Caco-2 (cell line): ENCODE results near the gene TWIST2. TPM values are rescaled to one million over a fixed set of nuclear protein-coding genes. Genes with fewer than 3 reads are reported as not detected.

ENCODE experiments used
- BruUV-seq: library from RNA; stranded (reverse); fragments of 400-500 nt; replicated peaks from 2 replicates; lab custom pipeline; 2021; lab: Mats Ljungman, UMichigan
- CTCF ChIA-PET: fragments of 300-600 bp; sonication (Branson Sonifier 250); formaldehyde crosslinking; loops from one replicate; lab custom pipeline; 2022; ENCODE audit warnings: antibody characterized with exemption; lab: Charles Lee
- POLR2A ChIA-PET: fragments of 300-600 bp; sonication (Branson Sonifier 250); formaldehyde crosslinking; loops from one replicate; lab custom pipeline; 2022; ENCODE audit warnings: antibody characterized with exemption; lab: Charles Lee
- DNase-seq, 2 experiments: peaks; one replicate each; pipeline versions ENCODE4 v3.0.0 to v3.0.0-alpha.2; 2020 to 2022
- H3K27me3 ChIP-seq: replicated peaks from 2 replicates; pipeline ENCODE4 v1.6.0; 2011; ENCODE audit warnings: low read length; ENCODE audit not compliant: control insufficient read depth, insufficient read depth
- H3K36me3 ChIP-seq: 2 replicates; pipeline ENCODE4 v1.5.1; 2011; ENCODE audit warnings: low read length; ENCODE audit not compliant: control insufficient read depth, insufficient read depth
- H3K4me1 ChIP-seq: fragments of 250-450 bp; sonication (Bioruptor Pico); 2 replicates; pipeline ENCODE4 v1.5.1; 2020; ENCODE audit warnings: mild to moderate bottlenecking
- H3K4me3 ChIP-seq: 2 replicates; pipeline ENCODE4 v1.5.1; 2011; ENCODE audit warnings: low read depth, mild to moderate bottlenecking, control low read depth, low read length
- H3K9me3 ChIP-seq: fragments of 250-450 bp; sonication (Bioruptor Pico); 2 replicates; pipeline ENCODE4 v1.5.1; 2020; ENCODE audit warnings: mild to moderate bottlenecking, moderate library complexity
- H3K27ac Mint-ChIP-seq: one replicate; pipeline ENCODE4 v1.8.0; 2022; ENCODE audit warnings: mixed read lengths; ENCODE audit not compliant: unreplicated experiment
- H3K27me3 Mint-ChIP-seq: one replicate; pipeline ENCODE4 v1.8.0; 2022; ENCODE audit warnings: mixed read lengths; ENCODE audit not compliant: insufficient read depth, unreplicated experiment
- H3K36me3 Mint-ChIP-seq: one replicate; pipeline ENCODE4 v1.8.0; 2022; ENCODE audit warnings: mild to moderate bottlenecking, mixed read lengths; ENCODE audit not compliant: insufficient read depth, unreplicated experiment
- H3K4me1 Mint-ChIP-seq: one replicate; pipeline ENCODE4 v1.8.0; 2022; ENCODE audit warnings: low read depth, mixed read lengths; ENCODE audit not compliant: unreplicated experiment
- H3K4me3 Mint-ChIP-seq: one replicate; pipeline ENCODE4 v1.8.0; 2022; ENCODE audit warnings: mild to moderate bottlenecking, moderate library complexity, mixed read lengths; ENCODE audit not compliant: unreplicated experiment
- H3K9me3 Mint-ChIP-seq: one replicate; pipeline ENCODE4 v1.8.0; 2022; ENCODE audit warnings: mixed read lengths; ENCODE audit not compliant: unreplicated experiment
- CTCF ChIP-seq, 2 experiments: fragments of 200-600 bp in 1 of 2; IDR thresholded peaks; 1 replicate in 1 of 2; 2 replicates in 1 of 2; pipeline versions ENCODE4 v1.5.1 to v1.8.0; 2011 to 2022; ENCODE audit warnings: antibody characterized with exemption in 1 of 2, control low read depth in 1 of 2, inconsistent platforms in 1 of 2, low read depth in 1 of 2, low read length in 1 of 2, mild to moderate bottlenecking in 1 of 2, moderate library complexity in 1 of 2; ENCODE audit not compliant: insufficient read depth in 1 of 2, severe bottlenecking in 1 of 2, unreplicated experiment in 1 of 2
- intact Hi-C: fragments of 100-400 bp; cut with micrococcal nuclease; formaldehyde crosslinking; loops from one replicate; pipeline ENCODE4 v1.10.0; 2022; ENCODE audit not compliant: unreplicated experiment
- total RNA-seq: library from RNA; stranded (reverse); gene quantifications from 2 replicates; pipeline ENCODE4 v1.2.3, GENCODE V29; 2022

Gene TWIST2
- total RNA-seq, 1 experiment from 2014 or later: not detected

GRCh38 chr2:238841542-238842164 lies 6.2 kb upstream of the TWIST2 start:
- TF ChIP-seq CTCF (IDR thresholded peaks at IDR 0.05; ENCODE audit: insufficient read depth in 1 of 2, low read depth in 1 of 2, low read length in 1 of 2, severe bottlenecking in 1 of 2, unreplicated experiment in 1 of 2): no peak
- BruUV-seq: no TSS peak
- H3K9me3 ChIP-seq: no peaks in the 10 kb centered on the region
- CTCF ChIA-PET: interaction anchor here (0.6 kb wide), 1 partner anchor 161 kb away, joined by 3 read pairs; no protein-coding TSS in a partner anchor
- no peaks in the 10 kb centered on the region for H3K36me3 ChIP-seq
- H3K36me3 Mint-ChIP-seq: no peaks in the 10 kb centered on the region
- POLR2A ChIA-PET: no interaction called here
- H3K4me1 Mint-ChIP-seq: no peaks in the 10 kb centered on the region
- intact Hi-C loops: no loop called here
- peaks cover 8% of the 10 kb centered on the region for H3K9me3 Mint-ChIP-seq
- no peak overlapping the region for H3K27ac Mint-ChIP-seq
- H3K4me1 ChIP-seq: no peaks in the 10 kb centered on the region
- H3K27me3 ChIP-seq: no peaks in the 10 kb centered on the region
- H3K4me3 ChIP-seq: no peak overlapping the region
- no peak for DNase-seq
- H3K27me3 Mint-ChIP-seq: no peaks in the 10 kb centered on the region
- H3K4me3 Mint-ChIP-seq: no peak overlapping the region

- Histone ChIP-seq H3K4me3 (no peak overlapping the region), H3K36me3 (no peaks in the 10 kb centered on the region), H3K4me1 (no peaks in the 10 kb centered on the region), H3K27me3 (no peaks in the 10 kb centered on the region), H3K9me3 (no peaks in the 10 kb centered on the region)
- no TSS peak for BruUV-seq
- Mint-ChIP-seq H3K27ac (no peak overlapping the region), H3K4me3 (no peak overlapping the region), H3K36me3 (no peaks in the 10 kb centered on the region), H3K4me1 (no peaks in the 10 kb centered on the region), H3K27me3 (no peaks in the 10 kb centered on the region), H3K9me3 (peaks cover 8% of the 10 kb centered on the region)
- intact Hi-C loops: no loop called here
- ChIA-PET CTCF (no interaction called here), POLR2A (no interaction called here)
- TF ChIP-seq CTCF (IDR thresholded peaks at IDR 0.05; ENCODE audit: insufficient read depth in 1 of 2, low read depth in 1 of 2, low read length in 1 of 2, severe bottlenecking in 1 of 2, unreplicated experiment in 1 of 2): no peak
- no peak for DNase-seq
Measured at GRCh38 chr2:238843476-238843875, 4.4 kb upstream of the TWIST2 start.

GRCh38 chr2:238845583-238846377 lies 2.1 kb upstream of the TWIST2 start:
- no TSS peak for BruUV-seq
- H3K36me3 ChIP-seq: no peaks in the 10 kb centered on the region
- Mint-ChIP-seq H3K4me3 (no peak overlapping the region), H3K27ac (no peak overlapping the region), H3K9me3 (no peaks in the 10 kb centered on the region), H3K4me1 (no peaks in the 10 kb centered on the region), H3K36me3 (no peaks in the 10 kb centered on the region), H3K27me3 (no peaks in the 10 kb centered on the region)
- intact Hi-C loops: no loop called here
- no peaks in the 10 kb centered on the region for H3K9me3 ChIP-seq
- TF ChIP-seq CTCF (IDR thresholded peaks at IDR 0.05; ENCODE audit: insufficient read depth in 1 of 2, low read depth in 1 of 2, low read length in 1 of 2, severe bottlenecking in 1 of 2, unreplicated experiment in 1 of 2): no peak
- DNase-seq: no peak
- no peaks in the 10 kb centered on the region for H3K27me3 ChIP-seq
- CTCF ChIA-PET: no interaction called here
- H3K4me3 ChIP-seq: no peak overlapping the region
- no peaks in the 10 kb centered on the region for H3K4me1 ChIP-seq
- POLR2A ChIA-PET: no interaction called here
